ENCODE measurements around the gene BAAT. TPM values are rescaled to one million over a fixed set of nuclear protein-coding genes. Genes with fewer than 3 reads are reported as not detected.

Gene BAAT
- total and polyA plus RNA-seq, 11 donors = 0.03 to 0.32 (median 0.17) TPM; not detected in 6

GRCh38 chr9:101365181-101365580 lies 19.6 kb downstream of the BAAT start:
- Histone ChIP-seq H3K9me3 (no peaks in the 10 kb centered on the region), H3K36me3 (no peaks in the 10 kb centered on the region), H3K4me3 (no peak overlapping the region), H3K27ac (no peak overlapping the region), H3K4me1 (no peaks in the 10 kb centered on the region), H3K27me3 (no peaks in the 10 kb centered on the region)
- intact Hi-C loops (cut with DNase I) = no loop called here
- ATAC-seq (no peak), DNase-seq (no peak)
- TF ChIP-seq POLR2A (IDR thresholded peaks at IDR 0.05) = no peak
- TF ChIP-seq CTCF (IDR thresholded peaks at IDR 0.05) = no peak

- Histone ChIP-seq H3K4me1 (no peaks in the 10 kb centered on the region), H3K9me3 (no peaks in the 10 kb centered on the region), H3K4me3 (no peak overlapping the region), H3K36me3 (no peaks in the 10 kb centered on the region), H3K27me3 (no peaks in the 10 kb centered on the region), H3K27ac (no peak overlapping the region)
- 70 to 88% (median 78%) methylated on average over 5 of the region's 5 CpGs for whole genome bisulfite sequencing, 4 donors
- intact Hi-C loops (cut with DNase I) = no loop called here
- DNase-seq = no peak
- ATAC-seq = no peak
- TF ChIP-seq CTCF (IDR thresholded peaks at IDR 0.05) = no peak
- no peak for TF ChIP-seq POLR2A (IDR thresholded peaks at IDR 0.05)
Observed at GRCh38 chr9:101362450-101362849, 22.4 kb downstream of the BAAT start.

- no peaks in the 10 kb centered on the region for H3K9me3 ChIP-seq
- H3K27me3 ChIP-seq = no peaks in the 10 kb centered on the region
- no peaks in the 10 kb centered on the region for H3K36me3 ChIP-seq
- no peak for ATAC-seq
- H3K27ac ChIP-seq = no peak overlapping the region
- no peak overlapping the region for H3K4me3 ChIP-seq
- DNase-seq = no peak
- no peaks in the 10 kb centered on the region for H3K4me1 ChIP-seq
- TF ChIP-seq POLR2A (IDR thresholded peaks at IDR 0.05) (no peak), CTCF (IDR thresholded peaks at IDR 0.05) (no peak)
- intact Hi-C loops (cut with DNase I) = no loop called here
Observed at GRCh38 chr9:101360647-101361046, 24.2 kb downstream of the BAAT start.

- WGBS, 4 donors = 45 to 72% (median 66%) methylated on average over 1 of the region's 1 CpG
- no peak for TF ChIP-seq POLR2A (IDR thresholded peaks at IDR 0.05)
- TF ChIP-seq CTCF (IDR thresholded peaks at IDR 0.05) = no peak
Observed at GRCh38 chr9:101359679-101360078, 25.1 kb downstream of the BAAT start.

More at GRCh38 chr9:101359679-101360078, 25.1 kb downstream of the BAAT start:
- H3K4me1 ChIP-seq = no peaks in the 10 kb centered on the region
- no peaks in the 10 kb centered on the region for H3K36me3 ChIP-seq
- intact Hi-C loops (cut with DNase I) = no loop called here
- no peak overlapping the region for H3K27ac ChIP-seq
- no peak for ATAC-seq
- DNase-seq = no peak
- H3K4me3 ChIP-seq = no peak overlapping the region
- no peaks in the 10 kb centered on the region for H3K9me3 ChIP-seq
- no peaks in the 10 kb centered on the region for H3K27me3 ChIP-seq
